Measurements from ENCODE around the gene HYDIN.

HYDIN gene

DNA sequence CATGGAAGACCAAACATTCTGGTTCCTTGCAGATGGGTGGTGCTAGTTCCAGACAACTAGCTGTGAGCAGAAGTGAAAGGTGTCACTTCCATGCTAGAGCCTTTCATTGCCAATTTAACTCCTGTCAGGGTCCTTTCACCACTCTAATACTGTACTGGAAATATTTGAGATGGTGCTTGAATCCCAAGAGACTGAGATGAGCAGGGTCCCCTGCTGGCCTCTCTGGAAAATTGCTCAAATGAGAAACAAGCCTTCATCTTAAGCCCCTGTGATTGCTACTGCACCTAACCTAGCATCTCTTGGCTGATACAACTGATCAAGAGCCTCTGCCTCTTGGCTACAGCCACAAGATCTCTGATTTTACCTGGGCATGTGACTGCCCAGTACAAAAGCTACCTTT lies 422.2 kb downstream of the HYDIN start:
- no peak overlapping the region for H3K4me2 ChIP-seq (ENCODE audit: low read length)
- no peak overlapping the region for H3K4me3 ChIP-seq (ENCODE audit: low read length)
- peaks cover 3% of the 10 kb centered on the region for H3K9me3 ChIP-seq (replicated peaks; ENCODE audit: low read length)
- no peaks in the 10 kb centered on the region for H3K27me3 ChIP-seq (ENCODE audit: control insufficient read depth, insufficient read depth, low read length)
- H3K9ac ChIP-seq (ENCODE audit: low read depth, low read length), result no peak overlapping the region
- peaks cover 35% of the 10 kb centered on the region for H3K4me1 ChIP-seq (ENCODE audit: control insufficient read depth, insufficient read depth, low read length)
- H3K36me3 ChIP-seq (ENCODE audit: insufficient read depth, low read length), result no peaks in the 10 kb centered on the region

DNA sequence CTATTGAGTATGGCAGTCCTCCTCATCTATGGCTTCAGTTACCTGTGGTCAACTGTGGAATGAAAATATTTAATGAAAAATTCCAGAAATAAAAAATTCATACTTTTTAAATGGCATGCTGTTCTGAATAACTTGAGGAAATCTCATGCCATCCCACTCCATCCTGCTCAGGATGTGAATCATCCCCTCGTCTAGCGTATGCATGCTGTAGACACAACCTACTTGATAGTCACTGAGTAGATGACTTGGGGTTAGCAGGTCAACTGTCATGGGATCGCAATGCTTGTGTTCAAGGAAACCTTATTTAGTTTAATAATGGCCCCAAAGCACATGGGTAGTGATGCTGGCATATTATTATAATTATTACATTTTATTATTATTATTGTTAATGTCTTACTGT lies 424.7 kb downstream of the HYDIN start:
- H3K27me3 ChIP-seq (ENCODE audit: control insufficient read depth, insufficient read depth, low read length), result no peaks in the 10 kb centered on the region
- H3K4me2 ChIP-seq (ENCODE audit: low read length), result peak overlapping the region; percentile 60
- H3K4me3 ChIP-seq (ENCODE audit: low read length), result peak overlapping the region; percentile 55
- H3K36me3 ChIP-seq (ENCODE audit: insufficient read depth, low read length), result no peaks in the 10 kb centered on the region
- peaks cover 3% of the 10 kb centered on the region for H3K9me3 ChIP-seq (replicated peaks; ENCODE audit: low read length)
- peak overlapping the region; percentile 86 for H3K9ac ChIP-seq (ENCODE audit: low read depth, low read length)
- peaks cover 46% of the 10 kb centered on the region for H3K4me1 ChIP-seq (ENCODE audit: control insufficient read depth, insufficient read depth, low read length)

- Histone ChIP-seq H3K36me3 (ENCODE audit: insufficient read depth, low read length) (no peaks in the 10 kb centered on the region), H3K27me3 (ENCODE audit: control insufficient read depth, insufficient read depth, low read length) (no peaks in the 10 kb centered on the region), H3K4me3 (ENCODE audit: low read length) (peak overlapping the region; percentile 55), H3K4me2 (ENCODE audit: low read length) (peak overlapping the region; percentile 60), H3K4me1 (ENCODE audit: control insufficient read depth, insufficient read depth, low read length) (peaks cover 46% of the 10 kb centered on the region), H3K9me3 (replicated peaks; ENCODE audit: low read length) (peaks cover 3% of the 10 kb centered on the region), H3K9ac (ENCODE audit: low read depth, low read length) (peak overlapping the region; percentile 86)
Observed at GRCh38 chr16:70805380-70805779, 425.1 kb downstream of the HYDIN start.

DNA sequence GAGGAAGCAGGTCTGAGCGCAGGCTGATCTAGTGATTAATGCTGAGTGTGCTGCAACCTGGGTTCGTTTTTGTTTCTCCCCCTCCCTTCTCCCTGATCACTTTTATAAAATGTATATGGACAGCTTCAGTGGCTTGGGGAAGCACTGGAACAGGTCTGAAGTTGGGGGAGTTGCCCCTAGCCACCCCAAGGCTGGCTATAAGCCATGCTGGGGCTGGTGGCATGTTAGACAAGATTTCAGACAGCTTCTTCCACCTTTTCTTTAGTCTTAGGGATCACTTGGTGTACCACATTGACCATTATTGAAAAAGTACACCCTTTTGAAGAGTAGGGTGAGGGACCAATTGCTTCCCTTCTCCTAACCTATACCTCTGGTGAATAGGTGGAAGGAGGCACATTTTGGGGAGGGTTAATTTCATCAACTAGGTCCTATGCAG lies 425.8 kb downstream of the HYDIN start:
- peak overlapping the region; percentile 55 for H3K4me3 ChIP-seq (ENCODE audit: low read length)
- H3K27me3 ChIP-seq (ENCODE audit: control insufficient read depth, insufficient read depth, low read length), result no peaks in the 10 kb centered on the region
- peak overlapping the region; percentile 60 for H3K4me2 ChIP-seq (ENCODE audit: low read length)
- peaks cover 49% of the 10 kb centered on the region for H3K4me1 ChIP-seq (ENCODE audit: control insufficient read depth, insufficient read depth, low read length)
- peaks cover 3% of the 10 kb centered on the region for H3K9me3 ChIP-seq (replicated peaks; ENCODE audit: low read length)
- H3K36me3 ChIP-seq (ENCODE audit: insufficient read depth, low read length), result no peaks in the 10 kb centered on the region
- H3K9ac ChIP-seq (ENCODE audit: low read depth, low read length), result peak overlapping the region; percentile 86

DNA sequence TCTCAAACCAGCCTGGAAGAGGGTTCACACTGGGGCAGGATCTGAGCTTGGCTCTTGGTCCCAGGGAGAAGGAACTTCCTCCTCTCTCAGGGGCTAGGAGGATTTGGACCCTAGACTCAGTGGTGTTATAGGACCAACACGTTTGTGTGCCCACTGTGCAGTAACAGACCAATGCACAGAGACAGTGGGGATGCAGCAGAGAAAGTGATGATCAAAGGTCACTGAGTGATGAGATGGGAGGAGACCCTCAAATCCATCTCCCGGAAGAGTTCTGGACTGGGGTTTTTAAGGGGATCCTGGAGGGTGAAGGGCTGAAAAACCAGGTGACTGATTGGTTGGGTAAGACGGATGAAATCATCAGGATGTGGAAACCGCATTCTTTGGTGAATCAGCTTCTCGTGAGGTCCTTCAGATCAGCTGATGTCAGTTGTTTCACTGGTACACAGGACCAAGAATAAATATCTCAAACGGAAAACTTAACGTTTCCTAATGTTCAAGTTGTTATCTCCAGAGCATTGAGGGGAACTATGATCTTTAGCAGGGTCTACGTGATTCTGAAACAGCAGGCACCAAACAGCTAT lies 426.3 kb downstream of the HYDIN start:
- Histone ChIP-seq H3K4me3 (ENCODE audit: low read length) (peak overlapping the region; percentile 55), H3K4me2 (ENCODE audit: low read length) (peak overlapping the region; percentile 60), H3K9me3 (replicated peaks; ENCODE audit: low read length) (peaks cover 3% of the 10 kb centered on the region), H3K36me3 (ENCODE audit: insufficient read depth, low read length) (no peaks in the 10 kb centered on the region), H3K9ac (ENCODE audit: low read depth, low read length) (peak overlapping the region; percentile 86), H3K4me1 (ENCODE audit: control insufficient read depth, insufficient read depth, low read length) (peaks cover 54% of the 10 kb centered on the region), H3K27me3 (ENCODE audit: control insufficient read depth, insufficient read depth, low read length) (no peaks in the 10 kb centered on the region)

DNA sequence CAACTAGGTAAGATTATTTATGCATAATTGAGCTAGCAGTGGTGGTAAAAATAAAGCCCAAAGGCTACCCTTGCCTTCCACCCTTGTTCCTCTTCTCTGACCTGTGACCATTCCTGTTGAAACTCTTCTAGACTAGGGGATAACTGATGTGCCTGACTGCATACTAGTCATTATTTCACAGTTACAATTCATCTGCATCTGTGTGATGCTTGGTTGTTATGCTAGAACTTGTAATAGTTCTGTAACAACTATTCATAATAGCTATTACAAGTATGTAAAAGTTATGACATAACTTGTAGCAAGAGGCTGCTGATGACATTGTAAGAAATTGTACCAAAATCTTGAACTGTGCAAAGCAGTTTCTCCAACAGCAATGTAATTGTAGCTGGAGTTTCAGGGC lies 427.2 kb downstream of the HYDIN start:
- H3K4me3 ChIP-seq (ENCODE audit: low read length), result no peak overlapping the region
- peaks cover 60% of the 10 kb centered on the region for H3K4me1 ChIP-seq (ENCODE audit: control insufficient read depth, insufficient read depth, low read length)

DNA sequence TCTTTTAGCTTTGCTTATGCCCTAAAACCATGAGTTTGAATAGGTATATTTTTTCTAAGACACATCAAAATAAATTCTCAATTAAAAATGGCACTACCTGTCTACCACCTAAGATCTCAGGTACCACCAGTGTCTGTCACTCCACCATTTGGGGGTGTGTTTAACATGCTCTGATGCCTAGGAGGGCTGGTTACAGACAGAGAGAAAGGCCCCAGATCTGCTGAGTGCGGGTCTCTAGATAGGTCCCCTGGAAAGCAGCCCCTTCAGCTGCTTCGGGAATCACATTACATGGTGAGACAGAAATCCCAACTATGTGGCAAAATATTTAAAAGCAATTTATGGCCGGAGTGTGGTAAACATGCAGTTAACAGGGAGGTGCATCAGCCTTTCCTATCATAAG lies 428.9 kb downstream of the HYDIN start:
- Histone ChIP-seq H3K9me3 (replicated peaks; ENCODE audit: low read length) (peaks cover 3% of the 10 kb centered on the region), H3K27me3 (ENCODE audit: control insufficient read depth, insufficient read depth, low read length) (no peaks in the 10 kb centered on the region), H3K9ac (ENCODE audit: low read depth, low read length) (no peak overlapping the region), H3K4me2 (ENCODE audit: low read length) (peak overlapping the region; percentile 94), H3K4me1 (ENCODE audit: control insufficient read depth, insufficient read depth, low read length) (peaks cover 55% of the 10 kb centered on the region), H3K4me3 (ENCODE audit: low read length) (peak overlapping the region; percentile 94), H3K36me3 (ENCODE audit: insufficient read depth, low read length) (peaks cover 9% of the 10 kb centered on the region)

More for the DNA sequence above, 427.2 kb downstream of the HYDIN start:
- Histone ChIP-seq H3K4me2 (ENCODE audit: low read length) (no peak overlapping the region), H3K9me3 (replicated peaks; ENCODE audit: low read length) (peaks cover 3% of the 10 kb centered on the region), H3K9ac (ENCODE audit: low read depth, low read length) (peak overlapping the region; percentile 70), H3K36me3 (ENCODE audit: insufficient read depth, low read length) (peaks cover 8% of the 10 kb centered on the region), H3K27me3 (ENCODE audit: control insufficient read depth, insufficient read depth, low read length) (no peaks in the 10 kb centered on the region)

GRCh38 chr16:70800781-70801480 lies 429.6 kb downstream of the HYDIN start, which contains the start of gene VAC14:
TSS of gene VAC14 (minus strand) at chr16:70801158. CDS start at chr16:70800900, 258 bp downstream.
- Histone ChIP-seq H3K9ac (ENCODE audit: low read depth, low read length) (peak within 1 kb of the TSS; percentile 96), H3K27me3 (ENCODE audit: control insufficient read depth, insufficient read depth, low read length) (no peaks in the 10 kb centered on the region), H3K4me2 (ENCODE audit: low read length) (peak within 1 kb of the TSS; percentile 94), H3K9me3 (replicated peaks; ENCODE audit: low read length) (peaks cover 3% of the 10 kb centered on the region), H3K36me3 (ENCODE audit: insufficient read depth, low read length) (peaks cover 9% of the 10 kb centered on the region), H3K4me1 (ENCODE audit: control insufficient read depth, insufficient read depth, low read length) (peaks cover 48% of the 10 kb centered on the region), H3K4me3 (ENCODE audit: low read length) (peak within 1 kb of the TSS; percentile 94)

- peaks cover 9% of the 10 kb centered on the region for H3K36me3 ChIP-seq (ENCODE audit: insufficient read depth, low read length)
- H3K4me2 ChIP-seq (ENCODE audit: low read length), result peak overlapping the region; percentile 94
- peaks cover 42% of the 10 kb centered on the region for H3K4me1 ChIP-seq (ENCODE audit: control insufficient read depth, insufficient read depth, low read length)
- peaks cover 3% of the 10 kb centered on the region for H3K9me3 ChIP-seq (replicated peaks; ENCODE audit: low read length)
- H3K27me3 ChIP-seq (ENCODE audit: control insufficient read depth, insufficient read depth, low read length), result no peaks in the 10 kb centered on the region
- peak overlapping the region; percentile 94 for H3K4me3 ChIP-seq (ENCODE audit: low read length)
- H3K9ac ChIP-seq (ENCODE audit: low read depth, low read length), result peak overlapping the region; percentile 96
Observed at GRCh38 chr16:70800311-70800710, 430.2 kb downstream of the HYDIN start.

DNA sequence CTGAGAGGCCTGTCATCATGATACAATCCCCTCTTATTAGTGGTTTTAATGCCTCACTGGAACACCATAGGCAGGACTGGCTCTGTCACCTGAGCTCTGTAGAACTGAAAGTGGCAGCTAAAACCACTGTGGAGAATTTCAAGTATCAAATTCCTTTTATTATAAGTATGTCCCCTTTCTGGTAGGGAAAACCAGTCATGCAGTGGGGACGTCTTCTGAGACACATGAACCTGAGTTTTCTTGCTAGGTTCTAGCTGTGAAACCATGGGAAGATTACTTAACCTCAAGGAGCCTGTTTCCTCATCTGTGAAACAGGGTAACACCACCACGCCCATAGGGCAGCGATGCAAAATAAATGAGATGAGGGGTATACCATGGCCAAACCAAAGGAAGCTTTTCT lies 434.2 kb downstream of the HYDIN start:
- peaks cover 16% of the 10 kb centered on the region for H3K4me1 ChIP-seq (ENCODE audit: control insufficient read depth, insufficient read depth, low read length)
- peaks cover 9% of the 10 kb centered on the region for H3K36me3 ChIP-seq (ENCODE audit: insufficient read depth, low read length)
- H3K9ac ChIP-seq (ENCODE audit: low read depth, low read length), result no peak overlapping the region
- no peaks in the 10 kb centered on the region for H3K9me3 ChIP-seq (replicated peaks; ENCODE audit: low read length)
- no peak overlapping the region for H3K4me3 ChIP-seq (ENCODE audit: low read length)
- no peaks in the 10 kb centered on the region for H3K27me3 ChIP-seq (ENCODE audit: control insufficient read depth, insufficient read depth, low read length)
- no peak overlapping the region for H3K4me2 ChIP-seq (ENCODE audit: low read length)

- Histone ChIP-seq H3K9me3 (replicated peaks; ENCODE audit: low read length) (no peaks in the 10 kb centered on the region), H3K27me3 (ENCODE audit: control insufficient read depth, insufficient read depth, low read length) (no peaks in the 10 kb centered on the region), H3K36me3 (ENCODE audit: insufficient read depth, low read length) (peaks cover 9% of the 10 kb centered on the region), H3K4me1 (ENCODE audit: control insufficient read depth, insufficient read depth, low read length) (peaks cover 13% of the 10 kb centered on the region), H3K9ac (ENCODE audit: low read depth, low read length) (no peak overlapping the region), H3K4me3 (ENCODE audit: low read length) (no peak overlapping the region), H3K4me2 (ENCODE audit: low read length) (no peak overlapping the region)
Observed at GRCh38 chr16:70795296-70795912, 435.1 kb downstream of the HYDIN start.

Data from skeletal muscle satellite cell (primary cell).